ENCODE measurements around the gene GIT1. TPM values are rescaled to one million over a fixed set of nuclear protein-coding genes. Genes with fewer than 3 reads are reported as not detected.

GIT1 gene
- total and polyA plus RNA-seq, 5 donors: 25.5 to 37.8 (median 32.0) TPM

DNA sequence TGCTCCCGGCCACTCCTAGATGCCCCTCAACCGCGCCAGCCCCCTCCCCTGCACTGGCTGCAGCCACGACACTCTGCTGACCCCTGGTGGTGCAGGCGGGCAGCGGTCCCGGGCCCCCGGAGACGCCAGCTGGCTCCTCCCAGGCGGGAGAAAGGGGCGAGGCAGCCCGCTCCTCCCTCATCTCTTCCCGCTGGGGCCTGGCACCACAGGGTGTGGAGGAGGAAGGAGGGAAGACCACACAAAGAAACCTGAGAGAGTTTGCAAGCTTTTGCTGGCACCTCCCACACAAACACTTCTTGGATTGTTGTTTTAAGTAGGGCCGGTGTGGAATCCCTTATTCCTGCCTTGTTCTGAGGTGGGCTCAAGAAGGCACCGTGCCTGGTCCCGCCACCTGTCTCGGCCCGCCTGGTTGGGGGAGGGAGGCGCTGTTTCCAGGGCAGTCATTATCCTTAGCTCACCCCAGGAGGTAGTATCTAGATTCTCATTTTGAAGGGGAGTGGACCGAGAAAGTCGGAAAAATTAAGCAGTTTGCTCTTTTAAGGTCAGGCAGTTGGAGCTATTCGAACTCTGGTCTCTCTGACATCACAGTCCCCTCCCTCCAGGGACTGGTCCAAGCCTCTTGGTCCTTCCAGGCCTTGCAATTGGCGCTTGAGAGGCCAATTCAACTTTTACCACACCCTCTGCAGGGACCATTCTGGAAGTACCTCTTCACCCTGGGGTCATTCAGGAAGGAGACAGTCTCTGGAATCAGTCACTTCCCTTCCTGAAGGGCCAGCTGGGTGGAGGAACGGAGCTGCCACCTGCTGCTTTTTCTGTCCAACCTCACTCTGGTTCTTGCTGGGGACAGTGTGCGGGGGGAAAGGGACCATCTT is 2.5 kb upstream of the GIT1 start:
- WGBS: 10% methylated on average over 25 of the region's 25 CpGs
- DNase-seq (peak; percentile 89 to 97 (median 97)), ATAC-seq (peak; percentile 75 to 76)
- intact Hi-C loops (cut with DNase I): no loop called here
- Histone ChIP-seq H3K4me1 (ENCODE audit: control insufficient read depth, insufficient read depth, low read length) (peaks cover 7% of the 10 kb centered on the region), H3K27me3 (ENCODE audit: control insufficient read depth, insufficient read depth) (no peaks in the 10 kb centered on the region), H3K9me3 (ENCODE audit: control insufficient read depth, low read length) (no peaks in the 10 kb centered on the region), H3K27ac (ENCODE audit: low read length) (peak overlapping the region; percentile 55), H3K4me3 (ENCODE audit: low read length) (peak overlapping the region; percentile 12)

GRCh38 chr17:29591146-29591736 is 1.8 kb upstream of the GIT1 start:
- DNase-seq (peak; percentile 72 to 90 (median 86)), ATAC-seq (peak; percentile 2 to 36)
- Histone ChIP-seq H3K9me3 (ENCODE audit: control insufficient read depth, low read length) (no peaks in the 10 kb centered on the region), H3K27ac (ENCODE audit: low read length) (peak overlapping the region; percentile 56), H3K4me3 (ENCODE audit: low read length) (peak overlapping the region; percentile 11), H3K4me1 (ENCODE audit: control insufficient read depth, insufficient read depth, low read length) (peaks cover 14% of the 10 kb centered on the region), H3K27me3 (ENCODE audit: control insufficient read depth, insufficient read depth) (no peaks in the 10 kb centered on the region)
- intact Hi-C loops (cut with DNase I): no loop called here
- 2% methylated on average over 31 of the region's 31 CpGs for WGBS

GRCh38 chr17:29590411-29591145 is 1.1 kb upstream of the GIT1 start:
- intact Hi-C loops (cut with DNase I): no loop called here
- Histone ChIP-seq H3K4me1 (ENCODE audit: control insufficient read depth, insufficient read depth, low read length) (peaks cover 14% of the 10 kb centered on the region), H3K27ac (ENCODE audit: low read length) (peak overlapping the region; percentile 40), H3K27me3 (ENCODE audit: control insufficient read depth, insufficient read depth) (no peaks in the 10 kb centered on the region), H3K9me3 (ENCODE audit: control insufficient read depth, low read length) (no peaks in the 10 kb centered on the region), H3K4me3 (ENCODE audit: low read length) (no peak overlapping the region)
- WGBS: 29% methylated on average over 30 of the region's 30 CpGs
- ATAC-seq (peak; percentile 0 to 3), DNase-seq (peak in 2 of 3 donors; percentile 65 to 72)

- under 1% methylated on average over 69 of the region's 72 CpGs for WGBS
- ATAC-seq: no peak
- Histone ChIP-seq H3K4me1 (ENCODE audit: control insufficient read depth, insufficient read depth, low read length) (peaks cover 19% of the 10 kb centered on the region), H3K27ac (ENCODE audit: low read length) (peak overlapping the region; percentile 52), H3K9me3 (ENCODE audit: control insufficient read depth, low read length) (no peaks in the 10 kb centered on the region), H3K27me3 (ENCODE audit: control insufficient read depth, insufficient read depth) (no peaks in the 10 kb centered on the region), H3K4me3 (ENCODE audit: low read length) (peak overlapping the region; percentile 89)
- peak in 2 of 3 donors; percentile 78 to 79 for DNase-seq
- intact Hi-C loops (cut with DNase I): no loop called here
These were observed 661 bp downstream of the GIT1 start for GRCh38 chr17:29588562-29589411.

- WGBS: 18% methylated on average over 8 of the region's 8 CpGs
- intact Hi-C loops (cut with DNase I): no loop called here
These were observed 1.4 kb downstream of the GIT1 start for GRCh38 chr17:29588017-29588561.

GRCh38 chr17:29587591-29587990 is 1.9 kb downstream of the GIT1 start:
- DNase-seq: peak in 1 of 3 donors; percentile 28

More at GRCh38 chr17:29588017-29588561, 1.4 kb downstream of the GIT1 start:
- no peaks in the 10 kb centered on the region for H3K27me3 ChIP-seq (ENCODE audit: control insufficient read depth, insufficient read depth)
- H3K4me1 ChIP-seq (ENCODE audit: control insufficient read depth, insufficient read depth, low read length): peaks cover 21% of the 10 kb centered on the region
- no peaks in the 10 kb centered on the region for H3K9me3 ChIP-seq (ENCODE audit: control insufficient read depth, low read length)
- H3K27ac ChIP-seq (ENCODE audit: low read length): peak overlapping the region; percentile 52
- H3K4me3 ChIP-seq (ENCODE audit: low read length): peak overlapping the region; percentile 89
- DNase-seq: no peak
- ATAC-seq: no peak

DNA sequence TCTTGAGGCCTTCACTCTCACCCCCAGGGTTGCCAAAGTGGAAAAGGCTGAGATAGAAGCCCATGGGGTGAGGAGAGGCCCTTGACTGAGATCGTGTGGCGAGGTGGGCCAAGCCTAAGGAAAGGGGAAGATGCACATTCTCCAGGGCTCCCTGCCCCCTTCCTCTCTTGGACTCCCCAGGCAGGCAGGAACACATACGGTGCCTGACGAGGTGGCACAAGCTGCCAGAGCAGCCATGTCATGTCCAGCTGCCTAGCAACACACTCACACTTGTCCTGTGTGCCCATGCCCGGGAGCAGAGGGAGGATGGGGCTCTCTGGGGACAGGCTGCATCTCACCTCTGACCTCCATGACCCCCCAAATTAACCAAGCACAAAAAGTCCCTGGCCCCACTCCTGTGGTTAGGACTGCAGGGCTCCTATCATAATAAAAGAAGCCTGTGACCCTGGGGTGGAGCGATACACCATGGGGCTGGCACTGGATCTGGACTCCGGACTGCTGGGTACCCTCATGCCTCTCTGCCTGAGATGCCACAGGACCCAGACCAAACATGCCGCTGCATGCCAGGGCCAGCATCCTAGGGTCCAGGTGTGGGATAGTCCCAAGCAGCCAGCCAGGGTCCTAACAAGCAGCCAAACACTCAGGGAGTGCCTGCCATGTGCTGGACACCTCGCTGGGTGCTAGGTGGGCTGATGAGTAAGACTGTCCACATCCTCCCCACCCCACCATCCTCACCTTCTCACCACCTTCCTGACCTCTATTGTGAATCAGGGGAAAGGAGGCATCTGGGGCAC is 2.6 kb downstream of the GIT1 start:
- ATAC-seq: no peak
- no peaks in the 10 kb centered on the region for H3K27me3 ChIP-seq (ENCODE audit: control insufficient read depth, insufficient read depth)
- no peak overlapping the region for H3K4me3 ChIP-seq (ENCODE audit: low read length)
- H3K9me3 ChIP-seq (ENCODE audit: control insufficient read depth, low read length): no peaks in the 10 kb centered on the region
- peak overlapping the region; percentile 61 for H3K27ac ChIP-seq (ENCODE audit: low read length)
- H3K4me1 ChIP-seq (ENCODE audit: control insufficient read depth, insufficient read depth, low read length): peaks cover 21% of the 10 kb centered on the region
- DNase-seq: peak in 2 of 3 donors; percentile 58 to 66
- WGBS: 64% methylated on average over 9 of the region's 9 CpGs
- intact Hi-C loops (cut with DNase I): no loop called here

More at GRCh38 chr17:29587591-29587990, 1.9 kb downstream of the GIT1 start:
- peak overlapping the region; percentile 89 for H3K4me3 ChIP-seq (ENCODE audit: low read length)
- H3K27ac ChIP-seq (ENCODE audit: low read length): peak overlapping the region; percentile 61
- no peaks in the 10 kb centered on the region for H3K27me3 ChIP-seq (ENCODE audit: control insufficient read depth, insufficient read depth)
- WGBS: 73% methylated on average over 6 of the region's 6 CpGs
- intact Hi-C loops (cut with DNase I): no loop called here
- no peak for ATAC-seq
- H3K9me3 ChIP-seq (ENCODE audit: control insufficient read depth, low read length): no peaks in the 10 kb centered on the region
- H3K4me1 ChIP-seq (ENCODE audit: control insufficient read depth, insufficient read depth, low read length): peaks cover 21% of the 10 kb centered on the region

DNA sequence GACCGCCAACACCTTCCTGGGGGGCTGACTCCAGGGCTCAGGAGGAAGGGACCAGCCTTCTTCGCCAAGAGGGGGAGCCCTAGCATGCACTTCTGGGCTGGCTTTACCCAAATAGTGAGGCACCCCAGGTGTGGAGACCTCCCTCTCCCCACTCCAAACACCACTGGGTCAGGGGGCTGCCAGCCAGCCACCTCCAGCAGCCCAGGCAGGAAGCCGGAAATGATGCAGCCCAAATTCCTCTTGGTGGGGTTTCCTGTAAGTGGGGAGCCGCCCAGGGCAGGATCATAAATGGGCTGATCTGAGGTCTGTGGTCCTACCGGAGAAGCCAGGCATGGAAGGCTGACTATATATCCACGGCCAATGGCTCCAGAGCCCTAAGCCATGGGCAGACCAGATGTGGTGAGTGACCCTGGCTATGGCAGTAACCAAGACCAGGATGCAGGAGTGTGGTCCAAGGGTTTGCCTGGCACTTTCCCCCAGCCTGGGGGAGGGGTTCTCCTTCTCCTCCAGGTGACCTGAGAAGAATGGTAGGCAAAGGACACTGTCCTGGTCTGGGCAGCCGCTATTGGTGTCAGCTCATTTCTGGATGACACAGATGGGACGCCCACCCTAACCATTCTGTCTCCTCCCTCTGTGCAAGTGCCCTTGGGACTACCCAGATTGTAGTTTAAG is 4.2 kb downstream of the GIT1 start:
- Histone ChIP-seq H3K4me1 (ENCODE audit: control insufficient read depth, insufficient read depth, low read length) (peaks cover 19% of the 10 kb centered on the region), H3K27me3 (ENCODE audit: control insufficient read depth, insufficient read depth) (no peaks in the 10 kb centered on the region), H3K4me3 (ENCODE audit: low read length) (peak overlapping the region; percentile 41), H3K27ac (ENCODE audit: low read length) (peak overlapping the region; percentile 90), H3K9me3 (ENCODE audit: control insufficient read depth, low read length) (no peaks in the 10 kb centered on the region)
- DNase-seq (peak; percentile 74 to 84 (median 75)), ATAC-seq (peak; percentile 4 to 64)
- WGBS: 64% methylated on average over 8 of the region's 8 CpGs
- intact Hi-C loops (cut with DNase I): no loop called here

GRCh38 chr17:29584452-29585079 is 4.9 kb downstream of the GIT1 start:
- 57% methylated on average over 12 of the region's 12 CpGs for WGBS
- H3K4me3 ChIP-seq (ENCODE audit: low read length): no peak overlapping the region
- no peaks in the 10 kb centered on the region for H3K27me3 ChIP-seq (ENCODE audit: control insufficient read depth, insufficient read depth)
- intact Hi-C loops (cut with DNase I): no loop called here
- H3K4me1 ChIP-seq (ENCODE audit: control insufficient read depth, insufficient read depth, low read length): peaks cover 18% of the 10 kb centered on the region
- peak; percentile 23 to 60 for ATAC-seq
- peak; percentile 61 to 84 (median 82) for DNase-seq
- H3K9me3 ChIP-seq (ENCODE audit: control insufficient read depth, low read length): no peaks in the 10 kb centered on the region
- H3K27ac ChIP-seq (ENCODE audit: low read length): peak overlapping the region; percentile 90
